ENCODE results near the gene SLC26A11.

Gene SLC26A11

GRCh38 chr17:80284631-80285030 lies 64.4 kb downstream of the SLC26A11 start:
- Histone ChIP-seq H3K4me1 (ENCODE audit: insufficient read depth, low read length) (no peaks in the 10 kb centered on the region), H3K36me3 (ENCODE audit: insufficient read depth, low read length) (no peaks in the 10 kb centered on the region), H3K27me3 (ENCODE audit: insufficient read depth, low read length) (no peaks in the 10 kb centered on the region), H3K9me3 (ENCODE audit: low read length) (no peaks in the 10 kb centered on the region), H2AFZ (ENCODE audit: low read depth, low read length) (no peak overlapping the region), H3K4me3 (ENCODE audit: low read length) (no peak overlapping the region)

DNA sequence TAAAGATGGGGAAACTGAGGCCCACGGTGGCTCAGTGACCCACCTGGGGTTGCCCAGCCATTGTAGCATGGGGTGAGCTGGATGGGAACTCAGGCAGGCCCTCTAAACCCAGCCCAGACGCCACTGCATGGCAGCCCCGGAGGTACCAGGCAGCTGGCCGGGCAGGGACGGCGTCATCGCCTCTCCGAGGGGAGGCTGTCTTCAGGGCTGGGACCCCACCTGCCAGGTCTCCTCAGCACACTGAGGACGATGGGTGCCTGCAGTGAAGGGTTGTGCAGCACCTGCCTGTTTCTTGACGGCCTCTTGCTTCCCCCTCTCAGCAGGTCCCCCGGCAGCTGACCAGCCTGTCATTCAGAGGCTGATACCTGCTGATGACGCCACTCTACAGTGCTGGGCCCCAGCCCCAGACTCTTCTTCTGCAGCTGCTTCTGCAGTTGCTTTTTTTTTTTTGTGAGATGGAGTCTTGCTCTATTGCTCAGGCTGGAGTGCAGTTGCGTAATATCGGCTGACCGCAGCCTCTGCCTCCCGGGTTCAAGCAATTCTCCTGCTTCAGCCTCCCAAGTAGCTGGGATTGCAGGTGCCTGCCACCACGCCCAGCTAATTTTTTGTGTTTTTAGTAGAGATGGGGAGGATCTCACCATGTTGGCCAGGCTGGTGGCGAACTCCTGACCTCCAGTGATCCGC lies 65.2 kb downstream of the SLC26A11 start:
- Histone ChIP-seq H3K4me1 (ENCODE audit: insufficient read depth, low read length) (no peaks in the 10 kb centered on the region), H3K27me3 (ENCODE audit: insufficient read depth, low read length) (no peaks in the 10 kb centered on the region), H3K36me3 (ENCODE audit: insufficient read depth, low read length) (no peaks in the 10 kb centered on the region), H3K9me3 (ENCODE audit: low read length) (no peaks in the 10 kb centered on the region), H2AFZ (ENCODE audit: low read depth, low read length) (no peak overlapping the region), H3K4me3 (ENCODE audit: low read length) (no peak overlapping the region)

GRCh38 chr17:80286638-80286960 lies 66.4 kb downstream of the SLC26A11 start:
- no peaks in the 10 kb centered on the region for H3K9me3 ChIP-seq (ENCODE audit: low read length)
- H3K4me3 ChIP-seq (ENCODE audit: low read length), result no peak overlapping the region
- H3K4me1 ChIP-seq (ENCODE audit: insufficient read depth, low read length), result peaks cover 2% of the 10 kb centered on the region
- H3K27me3 ChIP-seq (ENCODE audit: insufficient read depth, low read length), result no peaks in the 10 kb centered on the region
- H2AFZ ChIP-seq (ENCODE audit: low read depth, low read length), result no peak overlapping the region
- H3K36me3 ChIP-seq (ENCODE audit: insufficient read depth, low read length), result no peaks in the 10 kb centered on the region

GRCh38 chr17:80287038-80287437 lies 66.8 kb downstream of the SLC26A11 start:
- Histone ChIP-seq H3K4me1 (ENCODE audit: insufficient read depth, low read length) (peaks cover 6% of the 10 kb centered on the region), H3K27me3 (ENCODE audit: insufficient read depth, low read length) (no peaks in the 10 kb centered on the region), H3K36me3 (ENCODE audit: insufficient read depth, low read length) (no peaks in the 10 kb centered on the region), H2AFZ (ENCODE audit: low read depth, low read length) (no peak overlapping the region), H3K9me3 (ENCODE audit: low read length) (no peaks in the 10 kb centered on the region), H3K4me3 (ENCODE audit: low read length) (no peak overlapping the region)

DNA sequence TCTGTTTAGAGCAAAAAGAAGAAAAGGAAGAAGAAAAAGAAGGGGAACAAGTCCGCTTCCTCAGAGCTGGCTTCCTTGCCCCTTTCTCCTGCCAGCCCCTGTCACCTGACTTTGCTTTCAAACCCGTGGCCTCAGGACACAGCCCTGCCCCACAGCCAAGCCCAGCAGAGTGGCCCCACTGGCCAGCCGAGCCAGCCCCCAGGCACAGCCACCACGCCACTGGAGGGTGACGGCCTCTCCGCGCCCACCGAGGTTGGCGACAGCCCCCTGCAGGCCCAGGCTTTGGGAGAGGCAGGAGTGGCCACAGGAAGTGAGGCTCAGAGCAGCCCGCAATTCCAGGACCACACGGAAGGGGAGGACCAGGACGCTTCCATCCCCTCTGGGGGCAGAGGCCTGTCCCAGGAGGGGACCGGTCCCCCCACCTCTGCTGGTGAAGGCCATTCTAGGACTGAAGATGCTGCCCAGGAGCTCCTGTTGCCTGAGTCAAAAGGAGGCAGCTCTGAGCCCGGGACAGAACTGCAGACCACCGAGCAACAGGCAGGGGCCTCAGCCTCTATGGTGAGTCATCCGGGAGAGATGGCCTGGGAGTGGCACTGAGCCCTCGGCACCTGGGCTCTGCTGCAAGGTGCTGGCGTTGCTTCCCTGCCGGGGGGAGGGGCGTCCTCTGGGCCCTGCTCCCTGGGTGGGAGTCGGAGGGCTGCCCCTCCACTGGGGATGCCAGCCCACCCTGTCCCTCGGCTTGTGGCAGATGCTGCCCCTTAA lies 67.8 kb downstream of the SLC26A11 start:
- Histone ChIP-seq H3K4me3 (ENCODE audit: low read length) (no peak overlapping the region), H3K36me3 (ENCODE audit: insufficient read depth, low read length) (no peaks in the 10 kb centered on the region), H3K4me1 (ENCODE audit: insufficient read depth, low read length) (peaks cover 14% of the 10 kb centered on the region), H2AFZ (ENCODE audit: low read depth, low read length) (no peak overlapping the region), H3K9me3 (ENCODE audit: low read length) (no peaks in the 10 kb centered on the region), H3K27me3 (ENCODE audit: insufficient read depth, low read length) (no peaks in the 10 kb centered on the region)

DNA sequence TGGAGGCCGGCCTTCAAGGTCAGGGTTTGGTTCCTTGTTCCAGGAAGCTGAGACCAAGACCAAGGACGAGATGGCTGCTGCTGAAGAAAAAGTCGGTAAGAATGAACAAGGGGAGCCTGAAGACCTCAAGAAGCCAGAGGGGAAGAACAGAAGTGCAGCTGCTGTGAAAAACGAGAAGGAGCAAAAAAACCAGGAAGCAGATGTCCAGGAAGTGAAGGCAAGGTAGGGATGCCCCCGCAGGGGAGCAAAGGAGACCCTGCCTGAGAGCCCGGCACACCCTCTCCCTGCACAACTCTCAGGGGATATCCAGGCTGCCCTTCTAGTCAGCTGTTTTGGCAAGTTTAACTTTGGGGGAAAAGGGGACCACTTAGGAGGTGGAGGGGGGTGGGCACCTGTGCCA lies 69.4 kb downstream of the SLC26A11 start:
- Histone ChIP-seq H3K4me1 (ENCODE audit: insufficient read depth, low read length) (peaks cover 14% of the 10 kb centered on the region), H3K36me3 (ENCODE audit: insufficient read depth, low read length) (no peaks in the 10 kb centered on the region), H3K27me3 (ENCODE audit: insufficient read depth, low read length) (no peaks in the 10 kb centered on the region)

DNA sequence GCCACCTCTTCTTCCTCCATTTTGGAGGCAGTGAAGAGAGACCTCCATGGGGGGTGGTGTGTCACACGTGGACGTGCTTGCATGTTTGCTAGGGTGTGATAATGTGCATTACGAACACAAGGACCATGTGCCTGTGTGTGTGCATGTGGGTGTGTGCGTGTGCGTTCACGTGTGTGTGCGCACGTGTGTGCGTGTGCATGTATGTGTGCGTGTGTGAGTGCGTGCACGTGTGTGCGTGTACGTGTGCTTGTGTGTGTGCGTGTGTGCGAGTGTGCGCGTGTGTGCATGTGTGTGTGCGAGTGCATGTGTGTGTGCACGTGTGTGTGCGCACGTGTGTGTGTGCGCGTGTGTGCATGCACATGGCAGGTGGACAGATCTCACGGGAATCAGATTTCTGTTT lies 69.9 kb downstream of the SLC26A11 start:
- H3K36me3 ChIP-seq (ENCODE audit: insufficient read depth, low read length), result peaks cover under 1% of the 10 kb centered on the region
- H3K4me3 ChIP-seq (ENCODE audit: low read length), result no peak overlapping the region
- no peaks in the 10 kb centered on the region for H3K9me3 ChIP-seq (ENCODE audit: low read length)
- no peak overlapping the region for H2AFZ ChIP-seq (ENCODE audit: low read depth, low read length)
- peaks cover 14% of the 10 kb centered on the region for H3K4me1 ChIP-seq (ENCODE audit: insufficient read depth, low read length)
- no peaks in the 10 kb centered on the region for H3K27me3 ChIP-seq (ENCODE audit: insufficient read depth, low read length)

More for the DNA sequence above, 69.4 kb downstream of the SLC26A11 start:
- no peak overlapping the region for H3K4me3 ChIP-seq (ENCODE audit: low read length)
- no peaks in the 10 kb centered on the region for H3K9me3 ChIP-seq (ENCODE audit: low read length)
- no peak overlapping the region for H2AFZ ChIP-seq (ENCODE audit: low read depth, low read length)

DNA sequence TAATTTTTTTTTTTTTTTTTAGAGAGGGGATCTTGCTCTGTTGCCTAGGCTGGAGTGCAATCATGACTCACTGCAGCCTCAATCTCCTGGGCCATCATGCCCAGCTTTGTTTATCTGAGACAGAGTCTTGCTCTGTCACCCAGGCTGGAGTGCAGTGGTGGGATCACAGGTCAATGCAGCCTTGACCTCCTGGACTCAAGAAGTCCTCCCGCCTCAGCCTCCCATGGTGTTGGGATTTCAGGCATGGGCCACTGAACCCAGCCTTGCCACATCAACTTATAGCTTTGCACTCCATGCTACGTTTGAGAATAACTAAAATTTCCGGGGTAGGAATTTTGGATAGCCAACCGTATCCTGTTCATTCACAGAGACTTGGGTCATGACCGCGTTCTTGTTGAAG lies 71.0 kb downstream of the SLC26A11 start:
- Histone ChIP-seq H2AFZ (ENCODE audit: low read depth, low read length) (no peak overlapping the region), H3K9me3 (ENCODE audit: low read length) (no peaks in the 10 kb centered on the region), H3K4me1 (ENCODE audit: insufficient read depth, low read length) (peaks cover 14% of the 10 kb centered on the region), H3K27me3 (ENCODE audit: insufficient read depth, low read length) (no peaks in the 10 kb centered on the region), H3K4me3 (ENCODE audit: low read length) (no peak overlapping the region), H3K36me3 (ENCODE audit: insufficient read depth, low read length) (peaks cover 7% of the 10 kb centered on the region)

DNA sequence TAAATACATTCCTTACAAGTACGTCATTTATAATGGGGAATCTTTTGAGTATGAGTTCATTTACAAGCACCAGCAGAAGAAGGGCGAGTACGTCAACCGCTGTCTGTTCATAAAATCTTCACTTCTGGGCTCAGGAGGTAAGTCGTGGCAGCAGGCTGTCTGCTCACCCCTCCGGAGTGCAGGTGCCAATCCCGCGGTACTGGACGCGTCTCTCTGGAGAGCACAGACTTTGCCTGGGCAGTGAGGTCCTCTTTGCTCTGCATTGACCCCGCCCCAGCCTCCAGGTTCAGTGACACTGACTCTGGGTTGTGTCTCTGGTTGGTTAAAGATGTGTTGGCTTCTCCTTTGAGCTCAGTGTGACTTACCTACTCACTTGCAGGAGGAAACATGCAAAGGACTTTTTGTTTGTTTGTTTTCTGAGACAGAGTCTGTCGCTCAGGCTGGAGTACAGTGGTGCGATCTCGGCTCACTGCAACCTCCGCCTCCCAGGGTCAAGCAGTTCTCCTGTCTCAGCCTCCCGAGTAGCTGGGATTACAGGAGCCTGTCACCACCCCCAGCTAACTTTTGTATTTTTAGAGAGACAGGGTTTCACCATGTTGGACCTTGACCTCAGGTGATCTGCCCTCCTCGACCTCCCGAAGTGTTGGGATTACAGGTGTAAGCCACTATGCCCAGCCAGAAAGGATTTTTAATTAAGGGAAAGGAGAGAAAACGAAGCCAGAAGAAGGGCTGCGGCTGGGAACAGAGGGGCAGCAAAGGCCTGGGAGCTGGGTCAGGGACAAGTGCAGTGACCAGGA lies 71.7 kb downstream of the SLC26A11 start:
- Histone ChIP-seq H2AFZ (ENCODE audit: low read depth, low read length) (no peak overlapping the region), H3K36me3 (ENCODE audit: insufficient read depth, low read length) (peaks cover 10% of the 10 kb centered on the region), H3K4me3 (ENCODE audit: low read length) (no peak overlapping the region)

GRCh38 chr17:80292521-80292971 lies 72.3 kb downstream of the SLC26A11 start:
- H3K36me3 ChIP-seq (ENCODE audit: insufficient read depth, low read length), result peaks cover 10% of the 10 kb centered on the region

More for the DNA sequence above, 71.7 kb downstream of the SLC26A11 start:
- H3K27me3 ChIP-seq (ENCODE audit: insufficient read depth, low read length), result no peaks in the 10 kb centered on the region
- peaks cover 14% of the 10 kb centered on the region for H3K4me1 ChIP-seq (ENCODE audit: insufficient read depth, low read length)
- no peaks in the 10 kb centered on the region for H3K9me3 ChIP-seq (ENCODE audit: low read length)

DNA sequence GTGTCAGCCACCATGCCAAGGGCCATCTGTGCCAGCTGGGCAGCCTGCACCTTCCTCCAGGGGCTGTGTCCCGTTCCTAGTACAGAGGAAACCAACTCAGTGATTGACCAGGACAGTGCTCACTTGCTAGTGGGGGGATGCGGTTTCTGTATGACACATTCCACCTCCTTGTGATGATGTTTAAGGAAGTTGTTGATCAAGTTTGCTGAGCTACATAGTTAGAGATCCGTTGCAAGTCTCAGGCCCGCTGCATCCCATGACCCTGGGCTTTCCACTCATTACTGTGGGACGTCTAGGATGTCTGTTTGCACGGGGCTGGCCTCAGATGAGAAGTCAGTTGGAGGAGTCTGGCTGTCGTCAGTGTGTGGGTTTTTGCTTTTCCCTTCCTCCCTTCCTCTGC lies 74.0 kb downstream of the SLC26A11 start:
- Histone ChIP-seq H3K9me3 (ENCODE audit: low read length) (no peaks in the 10 kb centered on the region), H3K36me3 (ENCODE audit: insufficient read depth, low read length) (peaks cover 18% of the 10 kb centered on the region), H3K4me1 (ENCODE audit: insufficient read depth, low read length) (peaks cover 14% of the 10 kb centered on the region), H2AFZ (ENCODE audit: low read depth, low read length) (no peak overlapping the region), H3K4me3 (ENCODE audit: low read length) (no peak overlapping the region), H3K27me3 (ENCODE audit: insufficient read depth, low read length) (no peaks in the 10 kb centered on the region)

More at GRCh38 chr17:80292521-80292971, 72.3 kb downstream of the SLC26A11 start:
- Histone ChIP-seq H3K4me1 (ENCODE audit: insufficient read depth, low read length) (peaks cover 14% of the 10 kb centered on the region), H3K27me3 (ENCODE audit: insufficient read depth, low read length) (no peaks in the 10 kb centered on the region), H3K9me3 (ENCODE audit: low read length) (no peaks in the 10 kb centered on the region), H2AFZ (ENCODE audit: low read depth, low read length) (no peak overlapping the region), H3K4me3 (ENCODE audit: low read length) (no peak overlapping the region)

DNA sequence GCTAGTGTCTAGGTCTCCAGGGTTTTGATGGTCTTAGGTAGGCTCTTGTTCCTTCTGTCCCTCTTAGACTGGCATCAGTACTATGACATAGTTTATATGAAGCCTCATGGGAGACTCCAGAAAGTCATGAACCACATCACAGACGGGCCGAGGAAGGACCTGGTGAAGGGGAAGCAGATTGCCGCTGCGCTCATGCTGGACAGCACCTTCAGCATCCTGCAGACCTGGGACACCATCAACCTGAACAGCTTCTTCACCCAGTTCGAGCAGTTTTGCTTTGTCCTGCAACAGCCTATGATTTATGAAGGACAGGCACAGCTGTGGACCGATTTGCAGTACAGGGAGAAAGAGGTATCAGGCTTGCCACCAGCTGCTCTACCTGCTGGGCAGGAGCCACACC lies 74.4 kb downstream of the SLC26A11 start:
- peaks cover 19% of the 10 kb centered on the region for H3K36me3 ChIP-seq (ENCODE audit: insufficient read depth, low read length)

DNA sequence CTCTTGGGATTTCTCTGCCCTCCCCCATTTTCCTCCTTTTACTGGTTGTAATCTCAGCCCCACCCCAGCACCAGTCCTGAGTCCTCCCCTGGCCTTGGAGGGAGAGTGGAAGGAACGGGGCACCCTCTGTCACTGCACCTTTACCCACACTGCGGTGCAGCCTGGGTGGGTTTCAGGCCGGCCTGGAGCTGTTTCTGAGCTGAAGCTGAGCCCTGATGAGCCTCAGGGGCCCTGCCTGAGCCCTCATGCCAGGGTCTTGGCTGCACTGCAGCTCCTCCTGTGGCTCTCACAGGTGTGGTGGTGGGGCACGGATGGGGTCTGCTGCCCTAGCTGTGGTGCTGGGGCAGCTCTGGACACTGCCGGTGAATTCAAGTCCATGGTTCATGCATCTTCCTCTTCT lies 74.9 kb downstream of the SLC26A11 start:
- H3K9me3 ChIP-seq (ENCODE audit: low read length), result peaks cover 1% of the 10 kb centered on the region
- peaks cover 14% of the 10 kb centered on the region for H3K4me1 ChIP-seq (ENCODE audit: insufficient read depth, low read length)
- no peak overlapping the region for H2AFZ ChIP-seq (ENCODE audit: low read depth, low read length)
- peaks cover 19% of the 10 kb centered on the region for H3K36me3 ChIP-seq (ENCODE audit: insufficient read depth, low read length)
- H3K4me3 ChIP-seq (ENCODE audit: low read length), result no peak overlapping the region
- H3K27me3 ChIP-seq (ENCODE audit: insufficient read depth, low read length), result no peaks in the 10 kb centered on the region

More for the DNA sequence above, 74.4 kb downstream of the SLC26A11 start:
- no peaks in the 10 kb centered on the region for H3K9me3 ChIP-seq (ENCODE audit: low read length)
- H3K27me3 ChIP-seq (ENCODE audit: insufficient read depth, low read length), result no peaks in the 10 kb centered on the region
- no peak overlapping the region for H3K4me3 ChIP-seq (ENCODE audit: low read length)
- H3K4me1 ChIP-seq (ENCODE audit: insufficient read depth, low read length), result peaks cover 14% of the 10 kb centered on the region
- H2AFZ ChIP-seq (ENCODE audit: low read depth, low read length), result no peak overlapping the region

Measured in neuron (in vitro differentiated cells).